H1 (cell line): ENCODE measurements around the gene AK2. TPM values are rescaled to one million over a fixed set of nuclear protein-coding genes. Genes with fewer than 3 reads are reported as not detected.

Experiments used
- CTCF ChIA-PET: fragments of 300-600 bp; sonication (Branson Sonifier 250); formaldehyde crosslinking; loops from one replicate; lab custom pipeline; 2021; ENCODE audit not compliant: partially characterized antibody; lab: Charles Lee
- POLR2A ChIA-PET: fragments of 300-600 bp; sonication (Branson Sonifier 250); formaldehyde crosslinking; loops from one replicate; lab custom pipeline; 2021; ENCODE audit warnings: inconsistent platforms; ENCODE audit not compliant: partially characterized antibody; lab: Charles Lee
- DNase-seq, 2 experiments: peaks; one replicate each; pipeline versions ENCODE4 v3.0.0 to v3.0.0-alpha.2; 2010 to 2022; ENCODE audit warnings: low spot score in 2 of 2, low read depth in 1 of 2, mixed read lengths in 1 of 2
- FAIRE-seq: peaks from 2 replicates; lab custom pipeline; 2011; peaks lifted over from hg19 to GRCh38; lab: Jason Lieb, UNC
- H2AFZ ChIP-seq: 2 replicates; pipeline ENCODE4 v1.8.1; 2012; ENCODE audit warnings: low read length, inconsistent platforms
- H2AK5ac ChIP-seq: 2 replicates; pipeline ENCODE4 v1.6.1; 2013; ENCODE audit warnings: low read depth, low read length
- H2BK120ac ChIP-seq: replicated peaks from 2 replicates; pipeline ENCODE3; 2013; ENCODE audit warnings: low read depth, low read length, inconsistent platforms
- H2BK12ac ChIP-seq: 2 replicates; pipeline ENCODE4 v1.6.1; 2013; ENCODE audit warnings: low read depth, low read length
- H2BK15ac ChIP-seq: 2 replicates; pipeline ENCODE4 v1.6.1; 2013; ENCODE audit warnings: low read length
- H2BK20ac ChIP-seq: 2 replicates; pipeline ENCODE4 v1.6.1; 2013; ENCODE audit warnings: low read length
- H2BK5ac ChIP-seq: 2 replicates; pipeline ENCODE4 v1.6.1; 2013; ENCODE audit warnings: low read depth, low read length
- H3K14ac ChIP-seq: 2 replicates; pipeline ENCODE4 v1.6.1; 2013; ENCODE audit warnings: inconsistent platforms; ENCODE audit not compliant: insufficient read length
- H3K18ac ChIP-seq: 2 replicates; pipeline ENCODE4 v1.6.1; 2013; ENCODE audit warnings: low read length; ENCODE audit errors: extremely low read depth
- H3K23ac ChIP-seq: 2 replicates; pipeline ENCODE4 v1.6.1; 2013; ENCODE audit warnings: inconsistent platforms; ENCODE audit not compliant: insufficient read length
- H3K23me2 ChIP-seq: 2 replicates; pipeline ENCODE4 v1.6.1; 2013; ENCODE audit warnings: low read depth, low read length
- H3K27ac ChIP-seq: 2 replicates; pipeline ENCODE4 v1.6.1; 2011; ENCODE audit warnings: low read depth, low read length, inconsistent platforms
- H3K27me3 ChIP-seq, 4 experiments: replicated peaks in 1 of 4; 1 replicate in 1 of 4; 2 replicates in 3 of 4; pipeline versions ENCODE4 v1.6.1 to v1.8.1; 2011 to 2013; ENCODE audit warnings: low read length in 3 of 4, mild to moderate bottlenecking in 3 of 4, inconsistent platforms in 2 of 4, mixed read lengths in 2 of 4, moderate library complexity in 1 of 4; ENCODE audit not compliant: control insufficient read depth in 3 of 4, insufficient read depth in 3 of 4; ENCODE audit errors: extremely low read depth in 1 of 4
- H3K36me3 ChIP-seq, 4 experiments: 2 replicates each; pipeline versions ENCODE4 v1.6.1 to v1.8.1; 2011 to 2013; ENCODE audit warnings: mild to moderate bottlenecking in 4 of 4, low read length in 3 of 4, moderate library complexity in 2 of 4, control low read depth in 1 of 4, inconsistent platforms in 1 of 4; ENCODE audit not compliant: insufficient read depth in 4 of 4, control insufficient read depth in 2 of 4
- H3K4ac ChIP-seq: replicated peaks from 2 replicates; pipeline ENCODE3; 2013; ENCODE audit warnings: low read length, low read depth, mixed read lengths, inconsistent platforms; ENCODE audit not compliant: insufficient read length
- H3K4me1 ChIP-seq, 4 experiments: replicated peaks in 1 of 4; 1 replicate in 1 of 4; 2 replicates in 3 of 4; pipeline versions ENCODE4 v1.6.1 to v1.8.1; 2011 to 2013; ENCODE audit warnings: low read length in 3 of 4, inconsistent platforms in 2 of 4, mixed read lengths in 1 of 4; ENCODE audit not compliant: insufficient read depth in 4 of 4, control insufficient read depth in 3 of 4
- H3K4me2 ChIP-seq, 2 experiments: 2 replicates each; pipeline versions ENCODE4 v1.6.1 to v1.8.1; 2011 to 2013; ENCODE audit warnings: low read depth in 2 of 2, low read length in 2 of 2, control low read depth in 1 of 2, inconsistent platforms in 1 of 2, mild to moderate bottlenecking in 1 of 2; ENCODE audit not compliant: insufficient read depth in 1 of 2
- H3K4me3 ChIP-seq, 4 experiments: fragments of 200-600, 300-600 bp in 1 of 4; sonication (generic), shearing (Covaris generic), sonication (Bioruptor Twin) in 1 of 4; 2 replicates each; pipeline versions ENCODE4 v1.5.1 to v1.8.1; 2011 to 2016; ENCODE audit warnings: low read length in 4 of 4, low read depth in 3 of 4, control low read depth in 2 of 4, inconsistent platforms in 2 of 4, mild to moderate bottlenecking in 2 of 4, mixed read lengths in 1 of 4, moderate library complexity in 1 of 4; ENCODE audit not compliant: insufficient read depth in 2 of 4; ENCODE audit errors: extremely low read depth in 1 of 4
- H3K56ac ChIP-seq: replicated peaks from 2 replicates; pipeline ENCODE3; 2013; ENCODE audit warnings: low read depth, mild to moderate bottlenecking, mixed read lengths, low read length, inconsistent platforms; ENCODE audit not compliant: insufficient read length
- H3K79me1 ChIP-seq: 2 replicates; pipeline ENCODE4 v1.6.1; 2013; ENCODE audit warnings: low read depth, low read length, control low read depth
- H3K79me2 ChIP-seq, 2 experiments: 2 replicates each; pipeline versions ENCODE4 v1.6.1 to v1.8.1; 2012 to 2013; ENCODE audit warnings: low read length in 2 of 2, mild to moderate bottlenecking in 2 of 2, inconsistent platforms in 1 of 2; ENCODE audit not compliant: insufficient read depth in 2 of 2, control insufficient read depth in 1 of 2
- H3K9ac ChIP-seq, 4 experiments: replicated peaks in 1 of 4; 1 replicate in 1 of 4; 2 replicates in 3 of 4; pipeline versions ENCODE4 v1.6.1 to v1.8.1; 2011 to 2013; ENCODE audit warnings: low read depth in 3 of 4, low read length in 3 of 4, control low read depth in 2 of 4, mild to moderate bottlenecking in 2 of 4, moderate library complexity in 2 of 4, inconsistent platforms in 1 of 4; ENCODE audit errors: extremely low read depth in 1 of 4
- H3K9me3 ChIP-seq, 2 experiments: 2 replicates each; pipeline versions ENCODE4 v1.6.1 to v1.8.1; 2012 to 2013; ENCODE audit warnings: mild to moderate bottlenecking in 2 of 2, moderate library complexity in 2 of 2, control low read depth in 1 of 2, inconsistent platforms in 1 of 2, low read depth in 1 of 2, low read length in 1 of 2, mixed read lengths in 1 of 2; ENCODE audit not compliant: insufficient read depth in 2 of 2
- H4K20me1 ChIP-seq, 2 experiments: replicated peaks in 1 of 2; 2 replicates each; pipeline versions ENCODE3 to v1.8.1; 2011 to 2013; ENCODE audit warnings: inconsistent platforms in 2 of 2, low read length in 2 of 2, mild to moderate bottlenecking in 1 of 2; ENCODE audit not compliant: insufficient read depth in 2 of 2, control insufficient read depth in 1 of 2
- H4K5ac ChIP-seq: 2 replicates; pipeline ENCODE4 v1.6.1; 2013; ENCODE audit warnings: low read length, low read depth, mixed read lengths, inconsistent platforms; ENCODE audit not compliant: insufficient read length
- H4K8ac ChIP-seq: 2 replicates; pipeline ENCODE4 v1.8.0; 2013; ENCODE audit warnings: mild to moderate bottlenecking, moderate library complexity, low read length, inconsistent platforms; ENCODE audit not compliant: insufficient read depth; ENCODE audit errors: extremely low read depth
- H4K91ac ChIP-seq: replicated peaks from 2 replicates; pipeline ENCODE3; 2013; ENCODE audit warnings: low read length, mixed read lengths, inconsistent platforms; ENCODE audit not compliant: insufficient read length
- ASH2L ChIP-seq: fragments of 200-600, 300-600 bp; sonication (generic); IDR thresholded peaks from one replicate; pipeline ENCODE4 v1.7.1; 2017; ENCODE audit warnings: low read length
- ATF2 ChIP-seq: IDR thresholded peaks from 2 replicates; pipeline ENCODE4 v1.6.1; 2012; ENCODE audit warnings: low read length, inconsistent platforms
- CBX8 ChIP-seq: fragments of 300-800, 300-1000 bp; sonication (generic); IDR thresholded peaks from 2 replicates; pipeline ENCODE4 v1.7.1; 2016; ENCODE audit warnings: low read depth, low read length, borderline replicate concordance
- CREB1 ChIP-seq: IDR thresholded peaks from 2 replicates; pipeline ENCODE4 v1.6.1; 2012; ENCODE audit warnings: inconsistent platforms
- GABPA ChIP-seq: IDR thresholded peaks from 2 replicates; pipeline ENCODE4 v1.6.1; 2011; ENCODE audit warnings: mild to moderate bottlenecking, low read length, moderate library complexity, borderline replicate concordance; ENCODE audit not compliant: insufficient read depth
- POU5F1 ChIP-seq: IDR thresholded peaks from 2 replicates; pipeline ENCODE4 v1.6.1; 2011; ENCODE audit warnings: low read depth, mild to moderate bottlenecking, low read length, moderate library complexity
- RFX5 ChIP-seq: IDR thresholded peaks from 2 replicates; pipeline ENCODE4 v1.6.1; 2011; ENCODE audit warnings: low read depth, low read length, improper control_type of control experiment, borderline replicate concordance
- RXRA ChIP-seq: IDR thresholded peaks from 2 replicates; pipeline ENCODE4 v1.6.1; 2011; ENCODE audit warnings: low read depth, mild to moderate bottlenecking, low read length, moderate library complexity; ENCODE audit not compliant: insufficient read depth
- SIRT6 ChIP-seq: IDR thresholded peaks from one replicate; pipeline ENCODE4 v1.7.1; 2012; ENCODE audit warnings: low read length, inconsistent platforms
- SP4 ChIP-seq: IDR thresholded peaks from 2 replicates; pipeline ENCODE4 v1.6.1; 2012; ENCODE audit warnings: low read length, inconsistent platforms
- ZNF274 ChIP-seq: IDR thresholded peaks from 2 replicates; pipeline ENCODE4 v1.7.0; 2012; ENCODE audit warnings: low read length, borderline replicate concordance; ENCODE audit errors: extremely low read depth
- polyA plus RNA-seq, 7 experiments: library from polyadenylated mRNA; depleted of rRNA in 3 of 7; stranded (reverse) in 5 of 7; unstranded in 2 of 7; fragments of >200 nt in 5 of 7; fragments of 200-250 nt in 2 of 7; gene quantifications; 1 replicate in 5 of 7; 2 replicates in 1 of 7; 4 replicates in 1 of 7; pipeline versions ENCODE4 v1.2.1 to v1.2.3, GENCODE V29; 2011 to 2013; ENCODE audit warnings: missing spikeins in 2 of 7, mixed read lengths in 2 of 7
- total RNA-seq: library from RNA; stranded (reverse); fragmentation: NEBNext Ultra II Directional; extraction: Animal tissue kit (Norgen Biotek cat#: 25700); gene quantifications from 2 replicates; pipeline ENCODE4 v1.2.1, GENCODE V29; 2021
- TF ChIP-seq, protein P1 (sequence below): IDR thresholded peaks from 2 replicates; pipeline ENCODE4 v1.6.1; 2012; ENCODE audit warnings: inconsistent platforms

AK2 gene
- total and polyA plus RNA-seq, 2 of the 8 experiments (the other 6 are each of a cell fraction or from before 2014, with no cell fraction given), result 92.3 to 137 TPM

DNA sequence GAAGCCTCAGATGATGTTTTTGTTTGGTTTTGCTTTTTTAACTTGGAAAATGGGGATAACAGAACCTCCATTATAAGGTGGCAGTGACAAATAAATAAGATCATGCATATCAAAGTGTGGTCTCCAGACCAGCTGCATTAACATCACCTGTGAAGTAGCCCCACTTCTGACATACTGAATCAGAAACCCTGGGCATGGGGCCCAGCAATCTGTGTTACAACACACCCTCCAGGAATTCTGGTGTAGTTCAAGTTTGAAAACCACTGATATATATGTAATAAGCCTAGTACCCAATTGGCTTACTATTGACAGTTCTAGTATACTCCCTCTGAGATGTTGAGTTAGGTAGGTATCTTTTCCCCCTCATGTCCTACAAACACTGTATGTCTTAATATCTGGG lies 48.0 kb downstream of the AK2 start:
- H2BK120ac ChIP-seq, result no peak overlapping the region
- H3K27me3 ChIP-seq, result peaks cover 0 to 1% (median 0%) of the 10 kb centered on the region in 4 experiments; a peak in 1 of 7 replicates
- no peak overlapping the region for H3K9ac ChIP-seq
- peaks cover 8 to 24% (median 12%) of the 10 kb centered on the region in 4 experiments; a peak in 6 of 7 replicates for H3K4me1 ChIP-seq
- no peak for DNase-seq
- H2BK15ac ChIP-seq, result no peak overlapping the region
- peaks cover 4% of the 10 kb centered on the region for H3K79me1 ChIP-seq
- H3K18ac ChIP-seq, result no peak overlapping the region
- H3K23me2 ChIP-seq, result no peaks in the 10 kb centered on the region
- no peak overlapping the region for H3K4me2 ChIP-seq
- no peaks in the 10 kb centered on the region for H4K20me1 ChIP-seq
- H3K23ac ChIP-seq, result no peak overlapping the region
- POLR2A ChIA-PET, result interaction anchor here (0.9 to 1.2 kb wide), 2 partner anchors 9 to 25 kb away, joined by 4 to 5 read pairs; partner anchors contain the start of gene RNF19B
- H4K5ac ChIP-seq, result no peak overlapping the region
- no peaks in the 10 kb centered on the region for H3K9me3 ChIP-seq
- H4K91ac ChIP-seq, result no peak overlapping the region
- no peak overlapping the region for H2BK12ac ChIP-seq
- FAIRE-seq, result no peak
- H4K8ac ChIP-seq, result no peak overlapping the region
- no peak overlapping the region for H2BK20ac ChIP-seq
- H3K4me3 ChIP-seq, result no peak overlapping the region
- H2AK5ac ChIP-seq, result no peak overlapping the region
- no peak overlapping the region for H3K27ac ChIP-seq
- H3K36me3 ChIP-seq, result no peaks in the 10 kb centered on the region
- H3K56ac ChIP-seq, result no peak overlapping the region
- H3K14ac ChIP-seq, result no peak overlapping the region
- CTCF ChIA-PET, result interaction anchor here (1.3 to 1.8 kb wide), 2 partner anchors 13 to 96 kb away, joined by 4 read pairs; no protein-coding TSS in a partner anchor
- no peaks in the 10 kb centered on the region for H3K79me2 ChIP-seq
- no peak overlapping the region for H2BK5ac ChIP-seq
- H2AFZ ChIP-seq, result no peak overlapping the region
- TF ChIP-seq ASH2L, result no peak
- TF ChIP-seq CBX8, result no peak
- TF ChIP-seq, protein P1, sequence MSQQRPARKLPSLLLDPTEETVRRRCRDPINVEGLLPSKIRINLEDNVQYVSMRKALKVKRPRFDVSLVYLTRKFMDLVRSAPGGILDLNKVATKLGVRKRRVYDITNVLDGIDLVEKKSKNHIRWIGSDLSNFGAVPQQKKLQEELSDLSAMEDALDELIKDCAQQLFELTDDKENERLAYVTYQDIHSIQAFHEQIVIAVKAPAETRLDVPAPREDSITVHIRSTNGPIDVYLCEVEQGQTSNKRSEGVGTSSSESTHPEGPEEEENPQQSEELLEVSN, result no peak
- no peak for TF ChIP-seq RFX5
- TF ChIP-seq POU5F1, result no peak
- TF ChIP-seq ATF2, result no peak
- TF ChIP-seq GABPA, result no peak
- TF ChIP-seq CREB1, result no peak
- no peak for TF ChIP-seq SIRT6
- no peak for TF ChIP-seq ZNF274
- TF ChIP-seq SP4, result no peak
- TF ChIP-seq RXRA, result no peak
- no peak overlapping the region for H3K4ac ChIP-seq
